GM21529 (cell line): ENCODE data around the gene RASA3.

ENCODE experiments used
- ATAC-seq: cut with Tn5 transposase; IDR thresholded peaks from one replicate; pipeline ENCODE4 v1.9.1; 2021; ENCODE audit not compliant: unreplicated experiment

RASA3 gene

DNA sequence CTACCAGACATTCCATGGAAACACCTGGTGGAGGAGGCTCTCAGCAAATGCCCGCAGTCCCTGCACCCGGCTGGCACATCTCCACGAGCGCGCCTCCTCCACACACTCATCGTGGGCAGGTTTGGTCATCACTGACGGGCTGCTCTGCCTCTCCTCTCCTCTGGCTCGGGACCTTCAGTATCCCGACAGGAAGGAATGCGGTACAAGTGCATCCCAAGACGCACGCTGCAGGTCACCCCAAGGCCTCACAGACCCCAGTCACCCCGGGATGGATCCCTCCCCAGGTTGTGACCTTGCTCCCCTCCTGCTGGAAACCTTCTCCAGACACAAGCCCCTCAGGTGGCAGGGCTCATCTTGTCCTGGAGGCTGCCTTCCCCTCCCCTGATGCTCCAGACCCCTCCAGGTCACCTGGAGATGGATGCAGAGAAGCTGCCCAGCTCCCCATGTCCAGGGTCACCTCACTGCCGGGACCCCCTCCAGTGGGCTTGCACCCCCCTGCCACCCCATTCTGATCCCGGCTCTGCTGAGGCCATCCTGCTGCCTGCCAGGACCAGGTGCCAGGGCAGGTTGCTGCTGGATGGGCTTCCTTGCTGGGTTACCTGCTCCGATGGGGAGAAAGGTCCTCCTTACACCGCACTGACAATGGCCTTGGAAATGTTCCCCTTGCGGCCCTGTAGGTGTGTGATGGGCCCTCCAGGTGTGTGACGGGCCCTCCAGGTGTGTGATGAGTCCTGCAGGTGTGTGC is 188.4 kb downstream of the RASA3 start:
- ATAC-seq, result no peak

DNA sequence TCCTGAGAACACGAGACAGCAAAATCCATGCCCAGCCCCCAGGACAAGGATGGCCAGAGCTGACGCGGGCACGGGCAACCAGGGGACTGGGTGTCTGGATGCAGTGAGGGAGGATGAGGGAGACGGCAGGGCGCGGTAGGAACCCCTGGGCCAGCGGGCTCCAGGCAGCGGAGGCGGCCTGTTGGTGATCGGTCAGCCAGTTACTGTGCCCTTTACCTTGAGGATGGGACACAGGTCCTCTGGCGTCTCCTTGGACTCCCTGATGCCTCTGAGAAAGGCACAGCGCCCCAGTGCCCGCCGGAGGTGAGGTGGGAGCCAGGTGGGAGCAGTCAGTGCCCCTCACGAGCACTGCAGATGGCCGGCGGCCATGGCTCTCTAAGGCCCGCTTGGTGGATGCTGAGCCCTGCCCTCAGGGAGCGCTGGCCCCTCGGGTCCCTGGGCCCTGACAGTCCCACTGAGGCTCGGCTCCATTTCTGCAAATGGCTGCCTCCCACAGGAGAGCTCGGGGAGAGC is 189.8 kb downstream of the RASA3 start:
- no peak for ATAC-seq

DNA sequence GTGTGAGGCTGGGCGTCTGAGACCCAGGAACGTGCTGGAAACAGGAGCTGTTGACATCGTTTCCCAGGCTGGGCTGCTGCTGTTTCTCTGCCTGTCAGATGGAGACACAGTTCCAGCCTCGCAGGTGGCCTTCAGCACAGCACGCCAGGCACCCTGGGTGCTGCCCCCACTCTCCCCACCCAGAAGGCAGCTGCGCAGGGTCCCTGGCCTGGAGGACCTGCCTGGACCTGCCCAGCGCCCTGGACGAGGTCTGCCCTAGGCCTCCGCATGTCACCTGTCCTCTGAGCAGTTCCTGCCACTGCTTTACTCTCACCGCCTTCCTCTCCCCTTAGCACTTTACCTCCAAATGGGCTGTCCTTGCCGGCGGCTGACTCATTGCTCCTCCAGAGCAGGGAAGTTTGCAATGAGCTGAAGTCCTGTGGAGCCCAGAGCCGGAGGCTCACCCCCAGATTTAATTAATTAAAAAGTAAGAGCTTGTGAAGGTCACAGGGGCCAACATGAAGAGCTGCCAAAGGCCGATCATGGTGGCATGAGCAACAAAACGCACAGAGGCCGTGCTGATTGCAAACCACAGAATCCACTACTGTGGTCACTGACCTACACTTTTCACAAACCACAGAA is 190.7 kb downstream of the RASA3 start:
- ATAC-seq, result no peak

DNA sequence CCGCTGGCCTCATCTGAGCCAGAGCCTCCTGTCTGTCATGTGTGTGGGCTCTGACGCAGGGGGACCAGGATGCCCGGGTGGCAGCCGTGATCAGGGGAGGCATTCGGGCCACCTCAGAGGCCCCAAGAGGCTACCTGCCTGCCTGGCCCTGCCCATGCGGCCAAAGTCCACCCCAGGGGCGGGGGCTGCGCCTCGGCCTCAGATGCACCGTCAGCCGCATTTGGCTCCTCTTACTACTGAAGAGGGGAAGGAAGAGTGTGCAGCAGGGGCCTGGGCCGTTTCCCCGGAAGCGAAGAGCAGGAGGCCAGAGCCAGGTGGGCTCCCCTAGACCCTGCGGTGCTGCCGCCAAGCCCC is 192.5 kb downstream of the RASA3 start:
- ATAC-seq, result no peak

DNA sequence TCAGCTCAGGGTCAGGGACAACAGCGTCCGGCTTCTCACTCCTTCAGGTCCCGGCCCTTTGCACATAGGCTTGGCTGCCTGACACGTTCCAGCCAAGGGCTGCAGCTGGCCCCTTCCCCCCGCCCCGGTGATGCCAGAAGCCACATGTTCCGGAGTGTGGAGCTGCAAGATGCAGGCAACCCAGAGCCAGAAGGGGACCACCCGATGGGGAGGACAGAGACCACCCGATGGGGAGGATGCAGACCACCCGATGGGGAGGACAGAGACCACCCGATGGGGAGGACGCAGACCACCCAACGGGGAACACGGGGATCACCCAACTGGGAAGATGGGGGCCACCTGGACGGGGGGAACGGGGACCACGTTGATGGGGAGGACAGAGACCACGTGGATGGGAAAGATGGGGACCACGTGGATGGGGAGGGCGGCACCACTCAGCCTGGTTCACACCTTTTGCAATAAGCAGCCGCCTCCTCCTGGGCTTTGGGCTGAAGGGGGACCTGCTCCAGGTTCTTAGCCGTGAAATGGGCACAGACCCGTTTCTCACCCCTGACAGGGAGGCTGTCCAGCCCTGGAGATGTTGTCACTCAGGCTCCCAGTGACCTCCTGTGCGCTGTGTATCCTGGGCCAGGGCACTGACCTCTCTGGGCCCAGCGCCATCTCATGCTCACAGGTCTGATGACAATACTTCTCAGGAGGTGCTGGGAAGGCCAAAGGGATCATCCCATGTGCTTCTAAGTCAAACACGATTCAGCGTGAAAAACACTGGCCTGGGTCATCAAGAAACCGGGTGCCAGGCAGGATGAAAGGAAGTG is 193.1 kb downstream of the RASA3 start:
- no peak for ATAC-seq

DNA sequence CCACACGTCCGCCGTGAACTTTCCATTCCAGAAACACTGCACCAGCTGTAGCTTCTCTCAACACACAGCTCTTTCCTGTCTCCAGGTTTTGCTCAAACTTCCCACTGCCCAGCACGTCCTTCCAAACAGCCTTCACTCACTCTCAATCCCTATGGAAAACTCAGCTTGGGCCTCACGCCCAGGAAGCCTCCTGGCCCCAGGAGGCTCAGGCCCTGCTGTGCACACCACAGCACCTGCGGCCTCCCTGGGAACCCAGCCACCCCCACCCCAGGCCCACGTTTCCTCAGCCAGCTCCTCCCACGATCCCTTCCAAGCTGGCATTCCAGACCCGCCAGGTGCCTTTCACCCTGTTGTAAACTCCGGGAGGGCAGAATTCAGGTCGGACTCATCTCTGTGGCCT is 193.7 kb downstream of the RASA3 start:
- ATAC-seq, result no peak

DNA sequence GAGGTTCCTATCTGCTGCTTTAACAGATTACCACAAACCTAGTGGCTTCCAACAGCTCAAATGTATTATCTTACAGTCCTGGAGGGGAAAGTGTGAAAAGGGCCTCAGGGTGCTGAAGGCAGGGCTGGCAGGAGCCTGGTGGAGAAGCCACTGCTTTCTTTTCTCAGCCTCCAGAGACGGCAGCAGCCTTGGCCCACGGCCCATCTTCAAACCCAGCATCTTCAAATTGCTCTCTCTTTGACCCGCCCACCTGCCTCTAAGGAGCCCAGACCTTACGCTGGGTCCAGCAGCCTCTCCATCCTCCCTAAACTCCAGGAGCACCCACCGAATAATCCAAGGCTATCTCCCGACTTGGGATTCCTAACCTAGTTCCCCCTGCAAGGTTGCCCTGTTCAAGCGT is 194.2 kb downstream of the RASA3 start:
- ATAC-seq, result no peak

DNA sequence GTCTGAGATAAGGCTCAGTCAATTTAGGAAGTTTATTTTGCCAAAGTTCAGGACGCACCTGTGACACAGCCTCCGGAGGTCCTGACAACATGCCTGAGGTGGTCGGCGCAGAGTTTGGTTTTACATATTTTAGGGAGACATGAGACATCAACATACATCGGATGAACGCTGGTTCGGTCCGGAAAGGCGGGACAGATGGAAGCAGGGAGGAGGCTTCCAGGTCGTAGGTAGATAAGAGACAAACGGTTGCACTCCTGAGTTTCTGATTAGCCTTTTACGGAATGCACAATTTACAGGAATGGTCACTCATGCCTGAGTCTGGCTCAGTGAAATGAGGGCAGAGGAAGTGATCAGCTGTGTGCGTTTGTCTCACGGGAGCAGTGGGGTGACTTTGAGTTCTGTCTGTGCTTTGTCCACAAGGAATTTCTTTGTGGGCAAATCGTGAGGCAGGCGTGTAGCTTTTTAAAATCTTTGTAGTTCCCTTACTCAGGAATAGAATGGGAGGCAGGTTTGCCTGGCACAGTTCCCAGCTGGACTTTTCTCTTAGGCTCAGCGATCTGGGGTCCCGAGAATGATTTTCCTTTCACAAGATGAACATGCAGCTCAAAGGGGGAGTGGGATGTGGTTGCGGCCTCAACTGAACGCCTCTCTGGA is 194.8 kb downstream of the RASA3 start:
- ATAC-seq, result no peak

DNA sequence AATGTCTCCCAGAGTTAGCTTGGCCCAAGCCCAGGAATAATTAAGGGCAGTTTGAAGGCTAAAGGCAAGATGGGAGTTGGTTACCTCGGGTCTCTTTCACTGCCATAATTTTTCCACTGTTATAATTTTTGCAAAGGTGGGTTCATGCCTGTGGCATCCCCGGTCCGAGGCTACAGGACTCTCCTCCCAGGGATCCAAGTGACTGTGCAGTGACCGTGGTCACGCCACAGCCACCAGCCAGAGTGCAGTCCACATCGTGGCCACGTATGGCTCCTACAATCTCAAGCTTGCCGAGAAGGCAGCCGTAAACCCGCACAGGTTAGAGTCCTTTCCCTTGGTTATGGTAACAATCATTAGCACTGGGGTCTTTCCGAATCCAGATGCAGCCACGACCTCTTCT is 195.3 kb downstream of the RASA3 start:
- ATAC-seq, result no peak

DNA sequence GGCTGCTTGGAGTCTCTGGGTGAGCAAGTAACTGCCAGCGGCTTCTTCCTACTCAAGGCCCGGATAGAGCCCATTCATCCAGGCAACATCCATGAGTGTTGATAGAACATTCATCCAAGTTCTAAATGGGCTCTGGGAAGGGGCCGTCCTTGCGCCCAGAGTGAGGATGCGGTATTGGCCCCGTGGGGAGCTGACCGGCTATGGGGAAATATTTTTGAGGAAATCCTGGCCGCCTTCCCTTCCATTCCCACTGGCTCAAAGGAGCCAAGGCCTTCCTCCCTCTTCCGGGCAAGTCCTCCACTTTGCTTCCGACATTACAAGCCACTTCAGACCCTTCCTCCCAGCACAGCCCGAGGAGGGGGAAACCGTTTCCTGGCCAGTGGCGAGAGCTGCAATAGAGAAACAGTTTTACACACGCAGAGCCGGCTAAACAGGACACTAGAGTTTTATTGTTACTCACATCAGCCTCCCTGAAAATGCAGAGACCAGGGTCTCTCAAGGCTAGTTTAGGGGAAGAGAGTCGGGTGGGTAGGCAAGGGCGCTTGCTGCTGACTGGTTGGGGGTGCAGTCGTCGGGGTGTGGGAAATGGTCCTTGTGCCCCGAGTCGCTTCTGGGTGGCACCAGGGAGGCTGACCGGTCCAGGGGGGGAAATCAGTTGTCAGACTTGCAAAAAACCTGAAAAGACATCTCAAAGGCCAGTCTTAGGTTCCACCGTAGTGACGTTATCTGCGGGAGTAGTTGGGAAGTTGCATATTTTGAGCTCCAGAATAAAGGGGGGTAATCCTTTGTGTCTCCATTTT is 196.1 kb downstream of the RASA3 start:
- ATAC-seq, result no peak

DNA sequence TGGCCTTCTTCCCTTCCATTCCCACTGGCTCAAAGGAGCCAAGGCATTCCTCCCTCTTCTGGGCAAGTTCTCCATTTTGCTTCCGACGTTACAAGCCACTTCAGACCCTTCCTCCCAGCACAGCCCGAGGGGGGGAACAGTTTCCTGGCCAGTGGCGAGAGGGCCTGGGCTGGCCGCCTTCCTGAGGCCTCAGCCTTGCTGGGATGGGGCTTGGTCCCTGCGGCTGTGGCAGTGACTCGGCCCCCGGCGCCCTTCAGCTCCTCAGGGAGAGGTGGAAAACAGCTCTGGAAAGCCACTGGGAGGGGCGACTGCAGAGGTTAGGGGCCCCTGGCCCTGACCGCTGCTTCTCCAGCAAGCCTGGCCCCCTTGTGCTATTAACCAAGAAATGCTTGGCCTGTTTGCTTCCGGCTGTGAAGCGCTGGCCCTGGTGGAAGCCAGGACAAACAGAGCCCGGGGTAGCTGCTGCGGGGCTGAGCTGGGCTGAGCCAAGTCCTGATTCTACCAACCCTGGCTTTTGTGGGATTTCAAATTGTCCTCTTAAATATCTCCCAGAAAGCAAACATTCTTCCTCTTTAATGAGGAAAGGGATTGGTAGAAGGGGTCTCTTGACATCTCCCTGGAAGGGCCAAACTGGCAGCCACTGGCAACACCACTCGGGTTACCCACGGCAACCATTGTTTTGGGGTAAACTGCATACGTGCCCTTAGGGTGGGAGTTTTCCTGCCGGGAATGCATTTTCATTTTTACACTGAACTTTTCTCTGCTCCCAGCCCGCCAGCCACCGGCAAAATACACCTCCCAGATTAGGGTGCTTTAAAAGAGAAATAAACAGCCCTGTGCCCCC is 197.2 kb downstream of the RASA3 start:
- no peak for ATAC-seq

DNA sequence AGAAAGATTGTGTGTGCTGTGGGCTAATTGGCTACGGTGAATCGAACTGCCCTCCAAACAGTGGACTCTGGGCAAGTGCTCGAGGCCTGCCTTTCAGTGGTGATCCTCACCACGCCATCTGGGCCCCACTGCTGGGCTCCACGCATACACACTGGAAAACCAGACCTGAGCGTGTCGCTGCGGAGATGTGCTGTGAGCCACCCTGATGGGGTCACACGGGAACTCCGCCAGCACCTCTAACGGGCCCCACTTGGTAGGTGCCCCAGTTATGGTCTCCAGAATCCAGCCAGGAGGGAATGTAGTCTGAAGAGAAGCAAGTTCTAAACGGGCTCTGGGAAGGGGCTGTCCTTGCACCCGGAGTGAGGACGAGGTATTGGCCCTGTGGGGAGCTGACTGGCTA is 197.8 kb downstream of the RASA3 start:
- ATAC-seq, result no peak

DNA sequence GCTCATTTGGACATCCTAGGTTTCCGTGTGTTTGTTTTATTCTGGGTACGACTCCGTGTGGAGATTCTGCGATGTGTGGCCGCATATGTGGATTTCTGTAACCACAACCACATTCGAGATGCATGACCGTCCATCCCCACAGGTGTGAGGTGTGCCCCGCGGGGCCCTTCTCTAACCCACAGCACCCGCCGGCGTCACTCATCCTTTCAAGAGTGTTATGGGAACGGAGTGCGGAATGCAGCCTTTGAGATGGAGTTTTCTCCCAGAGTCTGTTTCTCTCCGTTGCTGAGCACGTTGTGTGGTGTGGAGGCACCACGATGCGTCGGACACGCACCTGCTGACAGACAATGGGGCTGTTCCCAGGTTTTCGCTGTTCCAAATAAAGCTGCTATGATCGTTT is 198.5 kb downstream of the RASA3 start:
- no peak for ATAC-seq

DNA sequence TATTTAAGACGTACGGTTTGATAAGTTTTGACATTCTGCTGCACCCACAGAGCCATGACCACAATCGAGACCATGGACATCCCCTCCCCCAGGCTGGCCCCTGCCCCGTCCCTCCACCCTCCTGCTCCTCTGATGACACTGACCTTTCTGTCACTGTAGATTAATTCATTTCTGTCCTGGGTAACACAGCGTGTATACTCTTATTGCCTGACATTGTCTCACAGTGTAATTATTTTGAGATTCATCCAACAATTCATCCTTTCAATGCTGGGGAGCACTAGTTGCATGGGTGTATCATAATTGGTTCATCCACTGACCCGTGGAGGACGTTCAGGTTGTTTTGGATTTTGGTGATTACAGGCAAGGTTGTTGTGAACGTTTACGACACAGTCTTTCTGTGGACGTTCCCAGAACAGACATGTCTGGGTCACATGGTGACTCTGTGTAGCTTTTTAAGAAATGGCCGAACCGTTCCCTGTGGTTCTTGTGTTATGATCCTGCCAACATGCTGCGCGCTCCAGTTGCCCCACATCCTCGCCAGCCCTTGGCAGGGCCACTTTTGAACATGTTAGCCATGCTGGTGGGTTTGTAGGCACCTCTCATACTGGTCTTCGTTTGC is 200.5 kb downstream of the RASA3 start:
- no peak for ATAC-seq

DNA sequence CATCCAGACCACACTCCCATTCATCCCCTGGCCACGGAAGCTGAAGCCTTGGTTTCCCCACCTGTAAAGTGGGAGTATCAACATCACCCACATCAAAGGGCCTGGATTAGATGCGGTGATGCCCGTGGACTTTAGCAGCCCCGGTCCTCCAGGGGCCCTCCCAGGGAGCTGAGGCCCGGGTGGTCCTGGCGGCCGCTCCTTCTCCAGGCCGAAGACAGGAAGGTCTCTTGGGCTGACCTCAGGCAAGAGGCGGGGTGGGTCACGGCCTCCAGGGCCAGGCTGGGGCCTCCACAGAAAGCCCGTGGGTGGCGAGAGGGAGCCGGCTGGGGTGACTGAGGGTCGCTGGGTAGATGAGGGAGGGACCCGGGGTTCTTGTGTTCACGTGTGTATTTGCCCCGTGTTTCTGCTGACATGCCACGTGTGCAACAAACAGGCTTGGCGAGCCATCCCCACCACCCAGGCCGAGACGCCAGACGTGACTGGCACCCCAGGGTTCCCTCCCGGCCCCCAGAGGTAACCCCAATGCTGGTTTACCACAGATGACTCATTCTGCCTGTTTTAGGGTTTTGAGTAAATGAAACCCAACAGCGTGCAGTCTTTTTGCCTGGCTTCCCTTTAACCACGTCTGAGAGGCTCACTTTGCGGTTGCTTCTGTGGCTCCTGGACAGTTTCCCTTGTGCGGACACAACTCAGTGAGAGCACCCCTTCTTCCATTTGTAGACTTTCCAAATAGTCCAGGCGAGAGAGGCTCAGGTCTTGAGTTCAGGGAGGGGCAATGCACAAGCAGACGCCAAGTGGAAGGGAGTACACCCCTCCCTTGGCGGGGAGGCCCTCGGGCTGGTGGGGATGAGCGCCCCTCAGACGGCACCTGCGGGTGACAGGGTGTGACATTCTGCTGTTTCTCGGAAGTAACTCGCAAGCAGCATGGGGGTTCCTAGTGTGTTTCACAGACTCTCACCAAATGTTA is 201.5 kb downstream of the RASA3 start:
- peak; percentile 83 for ATAC-seq

DNA sequence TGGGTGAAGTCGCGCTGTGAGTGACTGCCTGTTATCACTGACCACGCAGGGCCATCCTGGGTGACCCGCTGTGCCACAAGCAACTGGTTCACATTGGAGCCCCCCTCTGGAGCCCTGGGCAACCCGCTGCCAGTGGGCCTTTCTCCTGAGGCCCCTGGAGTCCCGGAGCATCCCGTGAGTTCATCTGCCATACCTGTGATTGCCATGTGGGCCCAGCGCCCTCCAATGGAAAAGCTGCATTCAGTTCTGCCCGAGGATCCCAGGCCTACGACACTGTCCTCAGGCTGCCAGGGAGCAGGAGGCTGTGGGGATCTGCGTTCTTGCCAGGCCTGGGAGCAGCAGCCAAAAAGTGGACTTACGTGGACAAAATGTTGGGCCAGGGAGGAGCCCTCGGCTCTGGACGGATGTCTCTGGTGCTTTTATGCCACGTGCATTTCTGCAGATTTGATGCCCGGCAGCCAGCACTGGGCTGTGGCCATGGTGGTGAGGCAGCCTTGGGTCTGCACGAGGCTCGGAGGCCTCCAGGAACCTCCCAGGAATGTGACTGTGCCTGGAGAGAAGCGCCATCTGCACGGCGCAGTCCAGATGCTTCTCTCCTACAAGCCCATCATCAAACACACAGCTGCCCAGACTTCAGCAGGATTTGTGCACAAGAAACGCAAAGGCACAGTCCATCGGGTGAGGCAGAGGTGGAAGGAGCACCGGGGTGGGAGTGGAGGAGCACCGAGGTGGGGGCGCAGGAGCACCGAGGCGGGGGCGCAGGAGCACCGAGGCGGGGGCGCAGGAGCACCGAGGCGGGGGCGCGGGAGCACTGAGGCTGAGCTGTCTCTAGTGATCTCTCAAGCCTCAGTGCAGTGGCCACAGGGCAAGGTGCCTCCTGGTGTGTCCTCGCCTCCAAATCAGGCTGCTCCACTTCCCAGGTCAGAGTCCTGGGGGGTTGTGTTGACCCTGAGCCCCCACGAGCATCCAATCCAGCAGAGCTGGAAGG is 202.5 kb downstream of the RASA3 start:
- ATAC-seq, result no peak
